ENCODE results near the gene TPX2.

GRCh38 chr20:31716351-31716750, 22.7 kb upstream of the TPX2 start:
- TF ChIP-seq POLR2AphosphoS5 (IDR thresholded peaks at IDR 0.05; ENCODE audit: low read depth, low read length), result no peak
- TF ChIP-seq TAF1 (IDR thresholded peaks at IDR 0.05; ENCODE audit: borderline replicate concordance, low read depth, low read length), result no peak

Measured in GM12892 (cell line).